SK-N-MC (cell line): ENCODE measurements around the gene CD163L1.

Source experiments
- EZH2 ChIP-seq: fragments of 200-600 bp; sonication (generic); IDR thresholded peaks from one replicate; pipeline ENCODE4 v1.6.1; 2017; ENCODE audit warnings: antibody characterized with exemption
- POLR2AphosphoS5 ChIP-seq: IDR thresholded peaks from 2 replicates; pipeline ENCODE4 v1.6.1; 2012; ENCODE audit warnings: mild to moderate bottlenecking, low read depth, low read length, borderline replicate concordance

DNA sequence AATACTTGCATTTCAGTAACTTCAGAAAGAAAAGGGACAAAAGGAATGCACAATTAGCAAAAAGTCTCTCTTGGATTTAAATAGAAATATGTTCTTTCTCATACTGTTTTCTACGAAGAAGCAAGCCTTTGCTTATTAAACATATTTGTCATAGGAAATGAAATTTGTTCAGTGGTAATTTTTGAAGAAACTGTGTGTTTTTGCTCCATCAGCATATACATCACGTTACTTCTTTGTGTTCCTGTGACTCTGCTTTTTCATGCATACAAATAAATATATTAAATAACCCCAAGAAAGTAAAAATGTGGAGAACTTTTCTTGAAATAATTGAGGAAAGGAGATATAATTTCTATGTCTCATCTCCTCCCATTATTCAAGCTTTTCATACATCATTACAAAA is 39.7 kb downstream of the CD163L1 start:
- no peak for TF ChIP-seq EZH2
- no peak for TF ChIP-seq POLR2AphosphoS5
